ENCODE data around the gene PNPLA3. TPM values are rescaled to one million over a fixed set of nuclear protein-coding genes. Genes with fewer than 3 reads are reported as not detected.
"Not testable (repeated sequence)": the region's sequence is repeated elsewhere in the genome, so short reads cannot be mapped to it uniquely, and the experiment has no call there.

The PNPLA3 gene
- total RNA-seq, 1 donor from 2014 or later: 1.6 TPM

DNA sequence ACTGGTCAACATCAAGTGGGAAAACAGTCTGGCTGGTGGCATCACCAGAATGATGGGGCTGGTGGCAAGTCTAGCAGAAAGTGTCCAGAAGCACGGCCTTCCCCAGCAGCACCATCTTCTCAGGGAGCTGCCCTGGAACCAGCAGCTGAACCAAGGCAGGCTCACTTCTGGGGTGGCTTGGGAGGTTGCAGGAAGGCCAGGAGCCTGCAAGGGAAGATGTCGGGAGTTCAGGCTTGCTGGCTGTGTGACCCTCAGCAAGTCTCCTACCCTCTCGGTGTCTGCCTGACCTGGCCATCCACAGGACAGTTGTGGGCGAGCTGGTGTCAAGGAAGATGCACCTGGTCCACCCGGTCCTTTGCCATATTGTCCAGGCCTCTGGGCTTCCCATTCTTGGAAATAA lies 29.5 kb upstream of the PNPLA3 start:
- intact Hi-C loops (cut with micrococcal nuclease): no loop called here
- H3K4me3 Mint-ChIP-seq: no peak overlapping the region

DNA sequence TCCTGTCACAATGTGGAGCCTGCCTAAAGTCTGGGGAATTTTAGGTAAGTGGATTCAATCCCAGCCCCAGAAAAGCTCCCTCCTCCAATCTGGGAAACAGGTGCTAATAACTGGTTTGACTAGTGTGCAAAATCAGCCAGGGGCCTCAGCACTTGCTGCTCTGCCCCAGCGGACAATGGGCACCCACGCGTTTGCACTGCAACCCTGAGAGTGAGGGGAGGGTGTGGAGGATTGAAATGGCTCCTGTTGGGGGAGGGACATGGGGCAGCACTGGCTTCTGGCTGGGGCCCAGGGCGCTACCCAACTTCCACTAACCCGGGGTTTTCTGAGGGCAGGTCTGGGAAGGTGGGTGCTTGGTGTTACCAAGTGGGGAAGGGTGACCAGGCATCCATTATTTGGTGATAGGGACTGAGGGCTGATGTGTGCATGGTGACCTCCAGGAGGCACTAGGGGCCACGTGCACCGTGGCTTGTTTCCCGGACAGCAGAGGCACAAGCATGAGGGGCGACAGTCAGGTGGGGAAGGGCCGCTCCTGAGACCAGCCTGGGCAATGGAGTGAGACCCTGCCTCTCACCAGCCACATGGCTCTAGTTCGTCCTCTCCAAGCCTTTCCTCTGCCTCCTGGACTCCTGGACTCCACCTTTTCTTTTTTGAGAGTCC lies 27.5 kb upstream of the PNPLA3 start:
- no peaks in the 10 kb centered on the region for H3K36me3 Mint-ChIP-seq (ENCODE audit: low read depth)
- intact Hi-C loops (cut with micrococcal nuclease): no loop called here
- H3K9me3 Mint-ChIP-seq: no peaks in the 10 kb centered on the region
- no peaks in the 10 kb centered on the region for H3K4me1 Mint-ChIP-seq (ENCODE audit: low read depth)
- no peak overlapping the region for H3K27ac Mint-ChIP-seq
- DNase-seq (ENCODE audit: low spot score): no peak
- H3K27me3 Mint-ChIP-seq (ENCODE audit: insufficient read depth): peaks cover 15% of the 10 kb centered on the region
- H3K4me3 Mint-ChIP-seq: no peak overlapping the region

More for the DNA sequence above, 29.5 kb upstream of the PNPLA3 start:
- no peaks in the 10 kb centered on the region for H3K36me3 Mint-ChIP-seq (ENCODE audit: low read depth)
- H3K27me3 Mint-ChIP-seq (ENCODE audit: insufficient read depth): peaks cover 24% of the 10 kb centered on the region
- no peaks in the 10 kb centered on the region for H3K4me1 Mint-ChIP-seq (ENCODE audit: low read depth)
- no peak for DNase-seq (ENCODE audit: low spot score)
- H3K27ac Mint-ChIP-seq: no peak overlapping the region
- H3K9me3 Mint-ChIP-seq: no peaks in the 10 kb centered on the region

DNA sequence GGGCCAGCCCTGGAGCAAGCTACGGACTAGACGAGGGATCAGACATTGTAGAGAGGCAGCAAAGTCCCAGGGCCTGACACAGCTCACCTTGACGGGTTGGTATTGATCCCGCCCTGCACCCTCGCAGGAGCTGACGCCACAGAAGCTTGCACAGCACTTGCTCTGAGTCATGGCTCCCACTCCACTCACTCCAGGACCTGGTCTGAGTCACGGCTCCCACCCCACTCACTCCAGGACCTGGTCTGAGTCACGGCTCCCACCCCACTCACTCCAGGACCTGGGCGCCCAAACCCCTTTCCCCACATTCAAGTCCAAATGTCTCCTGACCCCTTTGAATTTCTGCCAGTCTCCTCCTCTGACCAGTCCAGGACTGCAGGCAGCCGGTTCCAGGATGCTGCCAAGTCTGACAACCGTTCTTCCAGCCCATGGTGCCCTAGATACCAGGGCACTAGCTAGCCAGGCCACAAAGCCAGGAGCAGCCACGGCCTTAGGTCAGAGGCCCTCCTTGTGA lies 25.8 kb upstream of the PNPLA3 start:
- no peak overlapping the region for H3K27ac Mint-ChIP-seq
- H3K4me1 Mint-ChIP-seq (ENCODE audit: low read depth): no peaks in the 10 kb centered on the region
- DNase-seq (ENCODE audit: low spot score): no peak
- peaks cover 10% of the 10 kb centered on the region for H3K27me3 Mint-ChIP-seq (ENCODE audit: insufficient read depth)
- intact Hi-C loops (cut with micrococcal nuclease): no loop called here
- no peaks in the 10 kb centered on the region for H3K36me3 Mint-ChIP-seq (ENCODE audit: low read depth)
- H3K9me3 Mint-ChIP-seq: no peaks in the 10 kb centered on the region
- H3K4me3 Mint-ChIP-seq: no peak overlapping the region

DNA sequence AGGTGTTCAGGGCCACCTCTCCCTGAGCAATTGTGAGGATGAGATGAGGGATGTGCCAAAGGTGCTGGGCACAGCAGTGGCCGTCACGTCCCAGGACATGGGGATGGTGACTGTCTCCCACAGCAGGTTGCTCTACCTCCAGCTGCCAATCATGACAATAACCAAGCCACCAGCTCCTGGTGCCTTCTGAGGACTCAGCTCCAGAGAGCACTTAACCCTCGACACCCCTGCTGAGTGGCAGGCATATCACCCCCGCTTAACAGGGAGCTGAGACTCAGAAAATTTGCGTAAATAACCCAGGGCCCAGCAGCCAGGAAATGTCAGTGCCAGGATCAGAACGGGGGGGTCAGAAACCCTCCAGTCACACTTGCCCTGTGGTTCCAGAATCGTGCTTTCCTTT lies 23.4 kb upstream of the PNPLA3 start:
- H3K27me3 Mint-ChIP-seq (ENCODE audit: insufficient read depth): peaks cover 4% of the 10 kb centered on the region
- no peak overlapping the region for H3K27ac Mint-ChIP-seq
- H3K9me3 Mint-ChIP-seq: no peaks in the 10 kb centered on the region
- H3K36me3 Mint-ChIP-seq (ENCODE audit: low read depth): no peaks in the 10 kb centered on the region
- intact Hi-C loops (cut with micrococcal nuclease): no loop called here
- no peaks in the 10 kb centered on the region for H3K4me1 Mint-ChIP-seq (ENCODE audit: low read depth)
- H3K4me3 Mint-ChIP-seq: no peak overlapping the region
- DNase-seq (ENCODE audit: low spot score): no peak

DNA sequence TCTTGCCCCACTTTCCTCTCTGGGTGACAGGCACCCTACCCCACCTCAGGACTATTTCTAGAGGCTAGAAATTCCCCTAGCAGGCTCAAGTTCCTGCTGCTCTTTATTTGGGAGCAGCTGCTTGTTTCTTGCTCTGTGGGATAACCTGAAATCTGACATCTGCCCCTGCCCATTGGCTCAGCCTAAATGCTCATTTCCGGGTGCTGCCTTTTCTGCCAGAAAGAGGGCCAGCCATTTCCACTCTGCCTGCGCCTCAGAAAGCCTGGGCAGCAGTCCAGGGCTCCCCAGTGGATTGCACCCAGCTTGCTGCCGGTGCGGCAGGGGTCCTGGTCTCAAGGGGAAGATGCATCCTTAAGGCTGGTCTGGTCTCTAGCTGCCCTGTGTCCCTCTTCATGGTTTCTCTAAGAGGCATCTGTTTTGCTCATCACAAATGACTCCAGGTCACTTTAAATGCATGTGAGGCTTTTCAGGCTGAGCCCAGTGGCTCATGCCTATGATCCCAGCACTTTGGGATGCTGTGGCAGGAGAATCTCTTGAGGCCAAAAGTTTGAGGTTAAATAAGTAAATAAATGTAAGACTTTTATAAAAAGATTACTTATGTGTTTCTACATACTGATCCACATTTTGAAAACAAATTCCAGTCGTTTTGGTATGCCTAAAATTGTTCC lies 21.5 kb upstream of the PNPLA3 start:
- DNase-seq (ENCODE audit: low spot score): no peak
- H3K4me3 Mint-ChIP-seq: no peak overlapping the region
- peaks cover 4% of the 10 kb centered on the region for H3K27me3 Mint-ChIP-seq (ENCODE audit: insufficient read depth)
- H3K36me3 Mint-ChIP-seq (ENCODE audit: low read depth): no peaks in the 10 kb centered on the region
- intact Hi-C loops (cut with micrococcal nuclease): no loop called here
- no peaks in the 10 kb centered on the region for H3K9me3 Mint-ChIP-seq
- no peaks in the 10 kb centered on the region for H3K4me1 Mint-ChIP-seq (ENCODE audit: low read depth)
- H3K27ac Mint-ChIP-seq: no peak overlapping the region

DNA sequence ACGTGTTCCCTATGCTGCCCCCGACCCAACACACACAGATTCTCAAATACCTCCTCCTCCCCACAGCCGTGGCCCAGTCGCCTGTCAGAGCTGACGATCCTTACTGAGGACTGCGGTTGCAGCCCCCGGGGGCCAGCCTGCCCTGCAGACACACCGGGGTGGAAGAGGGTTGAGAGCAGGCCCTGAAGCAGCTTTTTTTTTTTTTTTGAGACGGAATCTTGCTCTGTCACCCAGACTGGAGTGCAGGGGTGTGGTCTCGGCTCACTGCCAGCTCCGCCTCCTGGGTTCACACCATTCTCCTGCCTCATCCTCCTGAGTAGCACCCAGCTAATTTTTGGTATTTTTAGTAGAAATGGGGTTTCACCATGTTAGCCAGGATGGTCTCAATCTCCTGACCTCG lies 20.6 kb upstream of the PNPLA3 start:
- DNase-seq (ENCODE audit: low spot score); H3K27ac Mint-ChIP-seq; H3K36me3 Mint-ChIP-seq (ENCODE audit: low read depth); H3K4me1 Mint-ChIP-seq (ENCODE audit: low read depth); intact Hi-C loops (cut with micrococcal nuclease); H3K9me3 Mint-ChIP-seq; H3K27me3 Mint-ChIP-seq (ENCODE audit: insufficient read depth); H3K4me3 Mint-ChIP-seq: not testable (repeated sequence)

DNA sequence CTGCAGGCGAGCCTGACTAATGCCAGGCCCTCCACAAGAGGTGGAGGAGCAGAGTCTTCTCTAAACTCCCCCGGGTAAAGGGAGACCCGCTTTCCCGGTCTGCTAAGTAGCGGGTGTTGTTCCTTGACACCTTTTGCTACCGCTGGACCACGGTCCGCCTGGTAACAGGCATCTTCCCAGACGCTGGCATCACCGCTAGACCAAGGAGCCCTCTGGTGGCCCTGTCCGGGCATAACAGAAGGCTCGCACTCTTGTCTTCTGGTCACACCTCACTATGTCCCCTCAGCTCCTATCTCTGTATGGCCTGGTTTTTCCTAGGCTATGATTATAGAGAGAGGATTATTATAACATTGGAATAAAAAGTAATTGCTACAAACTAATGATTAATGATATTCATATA lies 19.2 kb upstream of the PNPLA3 start:
- H3K4me3 Mint-ChIP-seq; H3K9me3 Mint-ChIP-seq; H3K4me1 Mint-ChIP-seq (ENCODE audit: low read depth); H3K27ac Mint-ChIP-seq; intact Hi-C loops (cut with micrococcal nuclease); DNase-seq (ENCODE audit: low spot score); H3K36me3 Mint-ChIP-seq (ENCODE audit: low read depth); H3K27me3 Mint-ChIP-seq (ENCODE audit: insufficient read depth): not testable (repeated sequence)

DNA sequence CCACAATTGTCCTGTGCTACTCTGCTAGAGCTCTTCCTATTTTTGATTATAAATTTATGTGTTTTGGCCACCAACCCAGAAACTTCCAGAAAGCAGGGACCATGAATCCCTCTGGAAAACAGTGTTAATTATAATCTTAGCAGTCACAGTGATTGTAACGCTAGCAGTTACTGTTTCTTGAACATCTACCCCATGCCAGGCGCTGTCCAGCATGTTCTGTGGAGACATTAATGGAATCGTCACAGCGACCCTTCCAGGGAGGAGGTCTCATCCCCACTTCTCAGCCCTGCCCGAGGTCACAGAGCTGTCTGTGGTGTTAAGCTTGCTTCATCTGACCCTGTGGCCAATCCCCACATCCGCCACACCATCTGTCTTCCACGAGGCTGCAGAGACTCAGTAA lies 17.9 kb upstream of the PNPLA3 start:
- DNase-seq (ENCODE audit: low spot score): no peak
- Mint-ChIP-seq H3K9me3 (no peaks in the 10 kb centered on the region), H3K4me1 (ENCODE audit: low read depth) (no peaks in the 10 kb centered on the region), H3K27ac (no peak overlapping the region), H3K4me3 (no peak overlapping the region), H3K27me3 (ENCODE audit: insufficient read depth) (peaks cover 3% of the 10 kb centered on the region), H3K36me3 (ENCODE audit: low read depth) (no peaks in the 10 kb centered on the region)
- intact Hi-C loops (cut with micrococcal nuclease): no loop called here

DNA sequence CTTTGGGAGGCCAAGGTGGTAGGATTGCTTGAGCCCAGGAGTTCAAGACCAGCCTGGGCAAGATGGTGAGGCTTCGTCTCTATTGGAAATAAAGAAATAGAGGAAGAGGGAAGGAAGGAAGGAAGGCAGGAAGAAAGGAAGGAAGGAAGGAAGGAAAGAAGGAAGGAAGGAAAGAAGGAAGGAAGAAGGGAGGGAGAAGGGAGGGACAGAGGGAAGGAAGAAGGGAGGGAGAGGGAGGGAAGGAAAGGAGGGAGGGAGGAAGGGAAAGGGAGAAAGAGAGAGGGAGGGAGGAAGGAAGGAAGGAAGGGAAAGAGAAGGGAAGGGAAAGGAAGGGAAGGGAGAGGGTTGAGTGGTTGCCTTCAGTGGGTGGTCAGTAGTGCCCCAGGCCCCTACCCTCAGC lies 13.9 kb upstream of the PNPLA3 start:
- Mint-ChIP-seq H3K9me3 (no peaks in the 10 kb centered on the region), H3K4me3 (no peak overlapping the region), H3K27ac (no peak overlapping the region)

DNA sequence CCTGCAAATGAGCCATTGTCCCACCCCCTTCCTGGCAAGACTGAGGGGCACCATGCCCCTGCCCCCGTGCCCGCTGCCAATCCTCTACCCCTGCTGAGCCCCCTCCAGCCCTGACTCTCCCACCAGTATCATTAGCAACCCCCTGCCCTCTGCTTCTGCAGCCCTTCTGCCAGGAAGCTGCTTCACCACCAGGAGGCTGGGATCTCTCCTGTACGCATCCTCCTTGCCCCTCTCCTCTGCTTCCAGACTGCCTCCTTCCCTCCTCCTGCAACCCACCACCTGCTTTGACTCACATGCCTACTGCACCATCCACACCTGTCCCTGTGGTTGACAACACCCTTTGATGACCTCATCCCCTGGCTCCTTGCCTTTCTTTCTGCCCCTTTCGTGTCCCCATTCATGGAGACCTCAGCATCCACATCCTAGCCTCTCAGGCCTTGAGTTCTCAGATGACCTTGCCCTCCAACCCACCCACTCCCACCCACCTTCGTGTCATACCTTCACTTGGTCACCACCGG lies 13.4 kb upstream of the PNPLA3 start:
- DNase-seq (ENCODE audit: low spot score): no peak
- no peaks in the 10 kb centered on the region for H3K4me1 Mint-ChIP-seq (ENCODE audit: low read depth)
- peaks cover 10% of the 10 kb centered on the region for H3K27me3 Mint-ChIP-seq (ENCODE audit: insufficient read depth)
- no peaks in the 10 kb centered on the region for H3K36me3 Mint-ChIP-seq (ENCODE audit: low read depth)
- H3K4me3 Mint-ChIP-seq: no peak overlapping the region
- no peaks in the 10 kb centered on the region for H3K9me3 Mint-ChIP-seq
- H3K27ac Mint-ChIP-seq: no peak overlapping the region
- intact Hi-C loops (cut with micrococcal nuclease): no loop called here

More for the DNA sequence above, 13.9 kb upstream of the PNPLA3 start:
- peaks cover 10% of the 10 kb centered on the region for H3K27me3 Mint-ChIP-seq (ENCODE audit: insufficient read depth)
- no peak for DNase-seq (ENCODE audit: low spot score)
- intact Hi-C loops (cut with micrococcal nuclease): no loop called here
- H3K4me1 Mint-ChIP-seq (ENCODE audit: low read depth): no peaks in the 10 kb centered on the region
- H3K36me3 Mint-ChIP-seq (ENCODE audit: low read depth): no peaks in the 10 kb centered on the region

DNA sequence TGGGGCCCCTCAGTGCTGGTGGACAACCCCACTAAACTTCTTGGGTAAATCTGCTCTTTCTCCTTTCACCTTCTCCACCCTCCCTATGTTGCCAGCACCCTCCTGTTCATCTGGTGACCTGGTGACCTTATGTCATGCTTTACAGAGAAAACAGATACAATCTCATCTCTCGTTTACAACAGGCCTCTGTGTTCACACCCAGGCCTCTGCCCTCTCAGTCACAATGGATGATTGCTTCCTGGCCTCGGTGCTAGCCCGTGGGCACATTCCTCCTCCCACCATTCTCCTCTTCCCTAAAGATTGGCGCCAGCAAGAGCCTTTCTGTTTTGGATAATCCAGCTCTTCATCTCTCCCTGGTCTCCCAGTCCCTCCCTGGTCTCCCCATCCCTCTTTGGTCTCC lies 12.3 kb upstream of the PNPLA3 start:
- DNase-seq (ENCODE audit: low spot score): no peak
- H3K4me1 Mint-ChIP-seq (ENCODE audit: low read depth): no peaks in the 10 kb centered on the region
- no peak overlapping the region for H3K4me3 Mint-ChIP-seq
- no peak overlapping the region for H3K27ac Mint-ChIP-seq
- no peaks in the 10 kb centered on the region for H3K36me3 Mint-ChIP-seq (ENCODE audit: low read depth)
- H3K9me3 Mint-ChIP-seq: no peaks in the 10 kb centered on the region
- intact Hi-C loops (cut with micrococcal nuclease): no loop called here
- H3K27me3 Mint-ChIP-seq (ENCODE audit: insufficient read depth): peaks cover 10% of the 10 kb centered on the region

DNA sequence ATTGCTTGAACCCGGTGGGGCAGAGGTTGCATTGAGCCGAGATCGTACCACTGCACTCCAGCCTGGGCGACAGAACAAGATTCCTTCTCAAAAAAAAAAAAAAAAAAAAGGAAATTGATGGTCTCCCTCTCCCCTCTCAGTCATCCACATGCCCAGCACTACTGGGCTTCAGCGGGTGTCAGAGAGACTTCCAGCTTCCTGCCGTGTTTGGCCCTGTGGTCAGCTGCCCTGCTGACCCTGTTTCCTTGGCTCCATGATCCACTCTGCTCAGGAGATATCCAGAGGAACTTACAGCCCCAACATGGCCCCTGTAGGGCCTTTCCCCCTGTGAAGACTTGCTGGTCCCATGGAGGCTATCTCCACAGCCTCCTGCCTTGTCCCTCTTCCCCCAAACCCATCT lies 6.1 kb upstream of the PNPLA3 start:
- Mint-ChIP-seq H3K27ac (no peak overlapping the region), H3K9me3 (no peaks in the 10 kb centered on the region), H3K4me1 (ENCODE audit: low read depth) (no peaks in the 10 kb centered on the region), H3K4me3 (no peak overlapping the region), H3K27me3 (ENCODE audit: insufficient read depth) (peaks cover 11% of the 10 kb centered on the region), H3K36me3 (ENCODE audit: low read depth) (no peaks in the 10 kb centered on the region)
- no peak for DNase-seq (ENCODE audit: low spot score)
- intact Hi-C loops (cut with micrococcal nuclease): no loop called here

DNA sequence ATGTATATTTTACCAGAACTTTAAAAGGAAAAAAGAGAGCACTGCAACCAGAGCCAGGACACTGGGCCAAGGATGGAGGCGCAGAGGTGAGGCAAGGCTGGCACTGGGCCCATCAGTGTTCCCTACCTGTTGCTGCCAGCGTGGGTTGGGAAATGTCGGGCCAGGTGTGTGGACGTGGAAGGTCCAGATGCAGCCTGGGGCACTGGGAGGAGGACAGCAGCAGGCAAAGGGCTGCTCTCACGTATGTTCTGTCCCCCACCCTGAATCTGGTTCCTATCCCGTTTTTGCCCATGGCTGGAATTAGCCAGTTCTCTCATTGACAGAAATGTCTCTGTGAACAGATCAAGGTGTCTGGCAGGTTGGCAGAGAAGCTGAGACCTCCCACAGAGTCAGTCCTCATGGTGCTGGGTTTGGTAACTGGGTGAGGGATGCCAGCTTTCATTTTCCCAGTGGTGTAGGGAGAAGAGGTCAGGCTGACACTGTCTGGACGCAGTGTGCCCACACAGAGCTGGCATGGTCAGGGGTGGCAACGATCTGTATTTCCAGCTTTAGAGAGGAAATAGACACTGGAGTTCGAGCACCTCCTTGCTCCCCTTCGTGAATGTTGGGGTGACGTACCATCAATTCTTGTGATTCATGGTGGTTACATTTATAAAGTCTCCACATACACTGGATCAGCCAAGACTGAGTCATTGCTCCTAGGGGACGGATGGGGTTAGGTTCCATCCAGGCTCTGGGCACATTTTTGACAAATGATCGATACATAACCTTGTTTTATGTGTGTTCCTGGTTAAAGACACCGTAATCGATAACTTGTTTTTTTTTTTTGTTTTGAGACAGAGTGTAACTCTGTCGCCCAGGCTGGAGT lies 4.3 kb upstream of the PNPLA3 start:
- no peak overlapping the region for H3K4me3 Mint-ChIP-seq
- H3K9me3 Mint-ChIP-seq: no peaks in the 10 kb centered on the region
- H3K4me1 Mint-ChIP-seq (ENCODE audit: low read depth): peaks cover 6% of the 10 kb centered on the region
- H3K27me3 Mint-ChIP-seq (ENCODE audit: insufficient read depth): peaks cover 11% of the 10 kb centered on the region
- H3K27ac Mint-ChIP-seq: no peak overlapping the region
- intact Hi-C loops (cut with micrococcal nuclease): no loop called here
- no peak for DNase-seq (ENCODE audit: low spot score)
- no peaks in the 10 kb centered on the region for H3K36me3 Mint-ChIP-seq (ENCODE audit: low read depth)
